Fibroblast of lung (primary cell): ENCODE results near the gene ABCC10.
"Not testable (repeated sequence)": the region's sequence is repeated elsewhere in the genome, so short reads cannot be mapped to it uniquely, and the experiment has no call there.

Experiments
- CTCF ChIP-seq, 2 donors: IDR thresholded peaks in 1 of 2; conservative IDR thresholded peaks in 1 of 2; 1 replicate in 1 of 2; 2 replicates in 1 of 2; pipeline ENCODE4 v1.5.1; 2011 to 2012; ENCODE audit warnings: low read length in 2 of 2, control low read depth in 1 of 2, inconsistent platforms in 1 of 2, low read depth in 1 of 2, mild to moderate bottlenecking in 1 of 2
- EZH2 ChIP-seq: IDR thresholded peaks from 2 replicates; pipeline ENCODE4 v1.5.1; 2012; ENCODE audit warnings: low read length, control low read depth, mild to moderate bottlenecking; ENCODE audit errors: missing control alignments

- TF ChIP-seq CTCF (conservative IDR thresholded peaks at IDR 0.05 in 1 of 2, IDR thresholded peaks at IDR 0.05 in 1 of 2; ENCODE audit: low read depth in 1 of 2, low read length in 2 of 2); EZH2: not testable (repeated sequence)
Observed at GRCh38 chr6:43410776-43411175, 16.6 kb upstream of the ABCC10 start.
